H54 (cell line): Measurements from ENCODE around the gene FAF1.

ENCODE experiments used
- DNase-seq: peaks from one replicate; pipeline ENCODE4 v3.0.0; 2011; ENCODE audit warnings: low spot score, mixed read lengths; ENCODE audit not compliant: insufficient read length
- FAIRE-seq: peaks from 3 replicates; lab custom pipeline; 2011; peaks lifted over from hg19 to GRCh38; lab: Jason Lieb, UNC
- POLR2A ChIP-seq: IDR thresholded peaks from 2 replicates; pipeline ENCODE4 v1.6.1; 2011; ENCODE audit warnings: low read depth, mild to moderate bottlenecking, low read length

FAF1 gene

DNA sequence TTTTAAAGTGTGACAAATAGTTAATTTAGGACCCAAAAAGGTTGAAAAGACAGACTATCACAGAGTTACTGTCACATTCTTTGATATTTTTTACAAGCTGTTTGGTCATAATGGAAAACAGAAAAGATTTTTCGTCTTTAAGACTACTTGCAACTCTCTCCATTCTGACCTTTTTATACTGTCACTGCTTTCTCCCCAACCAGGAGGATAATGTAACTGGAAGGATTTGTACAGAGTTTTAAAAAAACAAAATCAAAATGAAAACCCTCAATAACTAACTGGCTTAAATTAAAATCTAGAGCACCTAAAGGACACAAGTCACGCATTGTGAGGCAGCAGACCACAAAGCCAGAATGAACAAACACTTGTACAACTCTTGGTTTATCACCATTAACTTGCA, 257.7 kb downstream of the FAF1 start:
- DNase-seq, result no peak
- TF ChIP-seq POLR2A, result no peak
- FAIRE-seq, result no peak

DNA sequence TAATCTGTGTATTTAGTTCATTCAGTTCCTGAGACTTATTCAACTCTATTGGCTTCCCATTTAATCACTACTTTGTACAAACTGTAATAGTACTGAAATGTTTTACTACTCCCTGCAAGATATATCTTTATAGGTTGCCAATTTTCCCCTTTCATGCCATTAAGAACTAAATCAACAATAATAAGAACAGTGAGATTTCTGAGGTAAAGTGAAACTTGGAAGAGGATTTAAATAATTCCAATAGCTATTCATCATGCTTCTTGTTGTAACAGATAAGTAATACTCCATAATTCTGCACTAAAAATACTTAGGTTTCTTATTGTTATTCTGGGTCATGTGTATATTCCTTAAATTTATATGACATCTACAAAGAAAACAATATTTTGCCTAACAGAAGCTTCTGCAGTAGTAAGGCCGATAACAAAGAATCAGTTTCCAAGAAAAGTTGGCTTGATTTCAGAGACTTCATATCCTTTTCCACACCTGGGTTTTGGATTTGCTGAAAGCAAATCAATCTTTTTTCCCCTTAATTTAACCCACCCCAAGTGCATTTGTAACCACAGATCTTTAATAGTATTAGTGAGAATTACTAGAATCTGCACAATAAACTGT, 258.3 kb downstream of the FAF1 start:
- no peak for TF ChIP-seq POLR2A
- FAIRE-seq (no peak), DNase-seq (no peak)

DNA sequence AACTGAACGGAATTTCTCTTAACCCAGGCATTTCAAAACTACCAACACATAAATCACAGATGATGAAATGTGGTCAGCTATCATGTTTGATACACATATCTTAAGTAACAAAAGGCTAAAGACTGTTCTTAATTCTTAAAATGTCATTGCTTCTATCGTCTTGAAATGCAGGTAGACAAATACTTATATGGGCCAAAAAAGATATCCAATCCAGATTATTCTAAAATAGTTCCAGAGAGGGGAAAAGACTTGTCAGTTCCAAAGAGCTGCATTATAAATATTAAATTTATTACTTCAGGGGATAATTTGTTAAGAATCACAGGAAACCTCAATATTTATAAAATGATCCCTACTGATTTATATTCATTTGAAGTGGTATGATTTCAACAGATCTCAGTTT, 259.4 kb downstream of the FAF1 start:
- no peak for DNase-seq
- FAIRE-seq, result no peak
- no peak for TF ChIP-seq POLR2A

DNA sequence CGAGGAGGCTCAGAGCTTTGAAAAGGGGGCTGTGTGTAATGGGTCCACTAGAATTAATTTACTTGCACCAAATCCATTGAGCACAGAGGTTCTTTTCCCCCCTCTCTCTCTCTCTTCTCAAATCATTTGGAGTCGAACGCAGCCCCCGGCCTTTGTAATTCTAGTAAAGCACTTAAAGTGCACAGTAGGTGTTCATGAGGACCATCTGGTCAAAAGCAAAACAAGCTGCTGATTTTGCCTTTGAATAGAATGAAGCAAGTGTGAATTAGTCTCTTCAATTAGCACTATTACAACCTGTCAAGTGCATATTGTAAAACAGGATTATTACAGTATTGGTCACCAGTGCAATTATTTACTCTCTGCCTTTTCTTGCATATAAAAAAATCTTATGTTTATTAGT, 259.9 kb downstream of the FAF1 start:
- DNase-seq (no peak), FAIRE-seq (no peak)
- no peak for TF ChIP-seq POLR2A

DNA sequence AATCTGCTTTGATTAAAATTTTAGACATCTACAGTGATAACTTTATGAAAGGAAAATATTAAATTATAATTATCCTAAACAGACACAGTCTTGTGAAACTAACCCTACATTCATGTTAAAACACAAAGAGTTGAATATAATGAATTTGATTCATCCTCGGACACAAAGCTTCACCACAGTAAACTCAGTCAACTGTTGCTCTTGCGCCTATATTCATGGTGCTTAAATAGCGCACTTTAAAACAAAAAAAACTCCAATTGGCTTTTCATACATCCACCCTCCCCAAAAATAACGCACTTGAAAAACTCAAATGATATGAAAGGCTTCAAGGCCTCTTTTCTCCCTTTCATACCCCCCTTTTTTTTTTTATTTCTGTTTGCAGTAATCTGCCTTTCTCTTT, 260.3 kb downstream of the FAF1 start:
- no peak for DNase-seq
- no peak for FAIRE-seq
- TF ChIP-seq POLR2A, result no peak

DNA sequence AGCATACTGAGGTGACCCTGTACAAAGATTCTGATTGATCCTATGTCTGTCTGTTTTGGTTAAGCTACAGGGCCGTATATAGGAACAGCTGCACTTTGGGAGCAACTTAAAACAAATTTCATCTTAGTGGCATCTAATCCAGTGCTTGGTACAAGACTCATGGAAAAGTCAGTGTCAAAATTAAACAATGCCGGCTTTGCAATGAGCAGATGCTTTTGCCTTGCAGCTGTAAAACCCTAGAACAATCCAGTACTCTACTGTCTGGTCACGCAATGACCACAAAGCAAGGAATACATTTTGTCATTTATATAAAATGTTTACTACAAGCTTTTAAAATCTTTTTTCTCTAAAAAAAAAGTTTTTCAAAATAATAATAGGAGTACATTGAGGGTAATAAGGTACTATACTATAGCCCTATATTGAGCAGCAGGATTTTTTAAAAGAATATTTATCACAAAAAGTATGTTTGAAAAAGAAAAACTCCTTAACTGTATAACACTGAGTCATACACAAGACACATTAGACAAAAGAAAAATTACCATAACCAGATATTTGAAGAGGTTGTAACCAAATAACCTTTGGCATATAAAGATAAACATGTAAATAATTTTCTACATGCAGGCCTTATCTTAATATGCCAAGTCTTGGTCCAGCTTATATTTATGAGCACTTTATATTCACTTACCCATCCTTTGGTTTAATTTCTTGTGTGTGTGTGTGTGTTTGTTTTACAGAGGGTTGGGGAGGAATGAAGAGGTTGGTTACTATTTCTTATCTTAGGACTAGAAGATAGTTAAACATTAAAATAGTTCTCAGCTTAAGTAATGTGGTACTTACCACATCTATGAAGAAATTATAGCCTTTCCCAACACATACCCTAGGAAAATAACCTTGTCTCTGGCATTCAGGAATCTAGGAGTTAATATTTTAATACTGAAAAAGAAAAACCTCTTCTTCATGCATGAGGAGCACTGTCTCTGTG, 262.3 kb downstream of the FAF1 start:
- no peak for FAIRE-seq
- DNase-seq, result no peak

DNA sequence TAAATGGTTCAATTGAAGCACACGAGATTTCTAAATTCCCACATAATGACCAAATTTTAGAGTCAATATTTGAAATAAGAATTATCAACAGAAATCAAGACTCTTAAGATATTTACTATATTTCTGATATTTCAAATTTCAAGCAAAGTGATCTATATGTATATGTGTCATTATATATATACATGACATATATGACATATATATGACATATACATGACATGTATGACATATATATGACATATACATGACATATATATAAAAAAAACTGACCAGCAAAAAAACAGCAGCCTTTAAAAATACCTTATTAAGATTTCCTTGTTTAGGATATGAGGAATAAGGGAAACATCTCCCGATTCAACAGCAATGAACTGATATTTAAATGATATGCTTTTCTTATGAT, 266.2 kb downstream of the FAF1 start:
- no peak for DNase-seq
- no peak for TF ChIP-seq POLR2A
- FAIRE-seq, result no peak

More for the DNA sequence above, 262.3 kb downstream of the FAF1 start:
- no peak for TF ChIP-seq POLR2A

DNA sequence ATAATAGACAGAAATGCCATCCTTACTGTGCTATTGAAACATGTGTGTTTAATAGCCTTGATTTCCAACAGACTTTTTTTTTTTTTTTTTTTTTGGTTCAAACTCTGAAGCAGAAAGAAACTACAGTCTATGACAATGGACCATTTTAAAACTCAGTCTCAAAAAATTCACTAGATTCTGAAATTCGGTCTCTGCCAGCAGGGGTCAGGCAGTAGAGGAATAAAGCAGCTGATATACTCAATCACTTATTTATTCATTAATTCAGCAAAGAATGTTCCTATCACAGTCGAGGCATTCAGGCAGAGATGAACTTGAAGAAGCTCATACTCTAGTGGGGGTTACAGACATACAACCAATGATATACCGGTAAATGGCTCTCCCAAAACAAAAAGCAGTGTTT, 275.9 kb downstream of the FAF1 start:
- FAIRE-seq (no peak), DNase-seq (no peak)
- no peak for TF ChIP-seq POLR2A

DNA sequence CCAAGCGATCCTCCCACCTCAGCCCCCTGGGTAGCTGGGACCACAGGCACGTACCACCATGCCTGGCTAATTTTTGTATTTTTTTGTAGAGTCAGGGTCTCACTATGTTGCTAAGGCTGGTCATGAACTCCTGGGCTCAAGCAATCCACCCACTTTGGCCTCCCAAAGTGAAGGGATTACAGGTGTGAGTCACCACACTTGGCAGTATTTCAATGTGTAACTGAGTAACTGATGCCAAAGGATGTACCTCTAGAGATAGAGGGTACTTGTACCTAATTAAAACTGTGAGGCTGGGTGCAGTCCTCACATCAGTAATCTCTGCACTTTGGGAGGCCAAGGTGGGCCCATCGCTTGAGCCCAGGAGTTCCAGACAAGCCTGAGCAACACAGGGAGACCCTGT, 278.1 kb downstream of the FAF1 start:
- FAIRE-seq (no peak), DNase-seq (no peak)
- TF ChIP-seq POLR2A, result no peak

DNA sequence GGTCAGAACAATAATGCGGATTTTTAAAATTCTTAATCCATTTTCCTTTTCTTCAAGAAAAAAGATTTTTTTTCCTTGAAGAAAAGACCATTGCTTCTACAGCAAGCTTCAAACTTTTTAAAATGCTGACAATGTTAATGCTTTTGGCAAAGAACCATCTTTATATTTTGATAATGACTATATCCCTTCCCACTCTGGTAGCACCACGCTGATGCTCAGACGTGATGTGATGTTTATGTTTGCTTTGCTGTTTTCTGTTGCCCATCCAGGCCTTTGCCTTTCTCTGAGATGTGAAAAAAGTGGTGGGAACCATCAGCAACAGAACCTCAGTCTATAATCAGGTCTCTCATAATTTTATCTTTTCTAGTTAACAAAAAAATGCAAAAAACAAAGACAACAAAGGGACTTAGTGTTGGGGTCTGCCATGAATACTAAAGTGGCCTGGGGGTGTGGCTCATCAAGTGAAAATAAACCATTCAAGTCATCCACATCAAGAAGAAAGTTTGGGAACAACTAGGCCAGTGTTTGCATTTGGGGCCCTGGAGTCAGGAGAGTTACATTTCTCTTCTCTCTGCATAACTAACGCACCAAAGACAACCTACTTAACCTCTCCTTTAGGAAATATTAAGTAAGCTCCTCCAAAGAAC, 292.2 kb downstream of the FAF1 start:
- FAIRE-seq (no peak), DNase-seq (no peak)
- no peak for TF ChIP-seq POLR2A

DNA sequence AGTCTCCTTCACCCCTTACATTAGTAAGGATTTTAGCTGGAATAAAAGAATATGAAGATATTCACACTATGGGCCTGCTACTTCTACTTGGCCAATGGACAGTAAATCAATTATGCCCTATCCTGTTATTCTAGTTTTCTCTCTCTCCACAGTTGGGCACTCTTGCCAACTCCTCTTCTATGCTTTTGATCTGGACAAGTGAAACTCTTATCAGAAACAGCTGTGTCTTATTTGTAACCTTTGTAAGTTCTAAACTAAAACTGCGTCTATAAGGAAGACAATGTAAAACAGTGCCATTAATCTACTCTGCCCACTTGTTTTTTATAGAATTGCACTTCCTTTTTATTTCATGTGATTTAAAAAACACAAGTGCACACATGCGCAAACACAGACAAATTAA, 292.8 kb downstream of the FAF1 start:
- no peak for FAIRE-seq
- no peak for DNase-seq
- TF ChIP-seq POLR2A, result no peak

DNA sequence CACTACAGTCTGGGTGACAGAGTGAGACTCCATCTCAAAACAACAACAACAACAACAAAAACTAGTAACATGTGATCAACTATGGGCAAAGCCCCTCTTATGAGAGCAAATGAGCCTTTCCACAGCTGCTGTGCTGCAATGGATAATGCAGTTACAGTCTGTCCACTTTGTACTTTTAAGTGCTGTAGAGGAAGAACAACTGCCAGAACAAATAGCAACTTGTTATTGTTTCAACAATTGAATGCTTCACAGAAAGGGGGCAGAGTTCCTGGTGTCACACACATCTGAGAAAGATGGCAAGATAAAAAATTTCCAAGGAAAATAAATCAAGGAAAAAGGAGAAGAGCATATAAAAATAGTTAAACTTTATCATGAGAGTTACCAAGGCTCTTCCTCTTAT, 293.2 kb downstream of the FAF1 start:
- no peak for DNase-seq
- FAIRE-seq, result no peak
- TF ChIP-seq POLR2A, result no peak

DNA sequence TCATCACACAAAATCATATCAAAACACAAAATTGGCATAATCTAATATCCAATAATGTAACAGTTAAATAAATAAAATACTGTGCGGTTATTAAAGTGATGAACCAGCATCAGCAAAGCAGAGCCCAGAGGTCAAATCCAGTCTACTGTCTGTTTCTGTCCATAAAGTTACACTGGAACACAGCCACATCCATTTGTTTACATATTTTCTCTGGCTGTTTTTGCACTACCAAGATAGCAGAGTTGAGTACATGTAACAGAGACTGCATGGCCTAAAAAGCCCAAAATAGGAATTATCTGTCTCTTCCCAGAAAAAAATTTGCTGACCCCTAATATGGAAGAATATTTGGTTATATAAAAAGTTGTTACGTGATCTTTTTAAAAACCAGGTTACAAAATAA, 294.7 kb downstream of the FAF1 start:
- DNase-seq, result no peak
- TF ChIP-seq POLR2A, result no peak
- FAIRE-seq, result no peak

DNA sequence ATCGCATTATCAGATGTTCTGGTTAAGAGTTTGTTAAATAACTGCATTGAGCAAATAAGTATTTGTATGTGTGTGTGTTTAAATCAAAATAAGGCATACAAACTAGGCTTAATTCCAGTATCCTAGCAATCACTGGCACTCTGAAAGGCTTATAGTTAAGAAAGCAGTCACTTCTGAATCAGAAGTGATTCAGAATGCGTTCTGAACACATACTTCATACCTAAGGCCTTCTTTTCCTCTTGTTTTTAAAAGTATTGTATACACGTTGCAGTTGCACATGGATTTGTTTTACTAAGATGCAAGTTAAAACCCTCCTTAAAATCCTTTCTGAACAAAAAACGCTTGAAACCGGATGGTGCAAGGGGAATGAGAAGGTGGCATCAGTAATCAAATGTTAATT, 298.4 kb downstream of the FAF1 start:
- DNase-seq (no peak), FAIRE-seq (peak; percentile 76)
- no peak for TF ChIP-seq POLR2A
